SIG-M5 (cell line): ENCODE measurements around the gene ANKLE1.

Experiments used
- DNase-seq: peaks from one replicate; lab custom pipeline; 2025; lab: John Stamatoyannopoulos, UW

The ANKLE1 gene

DNA sequence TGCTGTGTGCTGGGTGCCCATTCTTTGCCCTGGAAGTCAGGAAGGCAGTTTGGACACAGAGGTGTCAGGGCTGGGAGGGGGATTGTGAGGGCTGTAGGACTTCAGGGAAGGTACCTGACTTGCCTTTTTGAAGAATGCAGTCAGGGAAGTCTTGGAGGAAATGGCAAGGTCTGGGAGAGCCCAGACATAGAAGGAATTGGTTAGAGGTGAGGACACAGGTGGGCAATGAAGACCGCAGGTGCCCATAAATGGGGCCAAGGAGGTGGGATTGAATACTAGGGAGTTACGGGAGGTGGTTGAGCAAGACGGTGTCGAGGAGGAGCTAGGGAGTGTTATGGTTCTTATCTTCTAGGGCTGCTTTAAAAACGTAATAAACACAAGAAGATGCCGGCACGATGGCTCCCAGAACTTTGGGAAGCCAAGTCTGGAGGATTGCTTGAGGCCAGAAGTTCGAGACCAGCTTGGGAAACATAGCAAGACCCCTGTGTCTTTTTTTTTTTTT lies 26.2 kb downstream of the ANKLE1 start:
- no peak for DNase-seq

- peak; percentile 98 for DNase-seq
These were observed 27.7 kb downstream of the ANKLE1 start, which contains the start of gene DDA1 for GRCh38 chr19:17309198-17309964. DDA1 (plus strand) TSS chr19:17309563; CDS start chr19:17309655, 92 bp downstream.

DNA sequence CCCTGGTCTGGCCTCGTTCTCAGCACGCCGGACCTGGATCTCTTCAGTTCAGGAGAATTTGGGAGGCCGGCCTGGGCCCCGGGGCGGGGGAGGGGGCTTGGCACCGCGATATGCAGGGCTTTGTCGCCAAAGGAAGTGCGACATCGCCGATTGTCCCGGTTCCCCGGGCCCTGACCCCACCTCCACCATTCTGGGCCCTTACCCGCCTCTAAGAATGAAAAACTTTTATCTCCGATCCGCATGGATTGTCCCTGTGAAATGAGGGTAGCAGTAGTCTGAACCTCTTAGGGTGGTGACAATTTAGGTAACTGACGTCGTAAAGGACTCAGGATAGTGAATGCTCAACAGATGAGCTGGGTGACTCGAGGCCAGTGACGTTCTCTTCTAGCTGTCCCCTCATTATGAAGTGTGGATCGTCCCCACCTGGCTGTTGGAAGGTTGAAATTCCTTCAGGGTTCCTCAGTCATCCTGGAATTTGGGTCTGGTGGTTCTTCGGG lies 28.3 kb downstream of the ANKLE1 start:
- DNase-seq: no peak

GRCh38 chr19:17311455-17312188 lies 29.9 kb downstream of the ANKLE1 start:
- no peak for DNase-seq

DNA sequence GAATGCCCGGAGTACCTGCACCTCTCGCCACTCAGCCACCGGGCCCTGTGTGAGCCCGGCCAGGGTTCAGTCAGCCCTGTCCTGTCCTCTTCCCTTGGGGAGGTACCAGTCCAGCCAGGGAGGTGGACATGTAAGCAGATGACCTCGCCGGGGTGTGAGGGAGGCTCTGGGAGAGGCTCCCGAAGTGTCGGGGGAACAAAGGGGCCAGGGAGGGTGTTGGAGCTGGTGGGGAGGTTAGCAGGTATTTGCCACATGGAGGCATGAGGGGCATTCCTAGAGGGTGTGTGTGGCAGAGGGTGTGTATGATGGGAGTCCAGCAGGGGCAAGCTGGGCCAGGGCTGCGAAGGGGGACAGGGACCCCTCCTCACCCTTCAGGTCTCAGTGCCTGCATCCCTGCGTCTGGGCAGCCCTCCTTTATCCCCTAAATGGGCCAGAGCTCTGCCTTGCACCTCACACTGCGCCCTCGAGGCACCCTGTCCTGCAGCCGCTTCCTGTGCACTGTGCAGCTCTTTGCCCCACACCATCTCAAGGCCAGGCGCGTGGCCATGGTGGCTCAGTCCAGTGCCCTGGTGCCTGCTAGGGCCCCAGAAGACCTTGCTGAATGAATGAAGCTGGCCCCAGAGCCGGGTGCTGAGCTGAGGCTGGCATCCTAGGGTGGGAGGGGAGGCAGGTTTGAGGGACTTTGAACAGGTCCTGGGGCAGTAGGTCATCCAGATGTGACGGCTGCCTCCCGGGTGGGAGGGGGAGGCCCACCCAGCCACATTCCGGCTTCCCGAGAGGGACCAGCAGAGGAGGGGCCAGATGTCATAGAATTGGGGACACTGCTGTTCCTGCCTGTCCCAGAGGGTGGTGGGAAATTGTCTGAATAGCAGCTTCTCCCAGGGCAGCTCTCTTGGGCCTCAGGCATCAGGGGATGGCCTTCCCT lies 30.8 kb downstream of the ANKLE1 start:
- no peak for DNase-seq

- DNase-seq: no peak
These were observed 32.4 kb downstream of the ANKLE1 start for GRCh38 chr19:17314007-17314593.

DNA sequence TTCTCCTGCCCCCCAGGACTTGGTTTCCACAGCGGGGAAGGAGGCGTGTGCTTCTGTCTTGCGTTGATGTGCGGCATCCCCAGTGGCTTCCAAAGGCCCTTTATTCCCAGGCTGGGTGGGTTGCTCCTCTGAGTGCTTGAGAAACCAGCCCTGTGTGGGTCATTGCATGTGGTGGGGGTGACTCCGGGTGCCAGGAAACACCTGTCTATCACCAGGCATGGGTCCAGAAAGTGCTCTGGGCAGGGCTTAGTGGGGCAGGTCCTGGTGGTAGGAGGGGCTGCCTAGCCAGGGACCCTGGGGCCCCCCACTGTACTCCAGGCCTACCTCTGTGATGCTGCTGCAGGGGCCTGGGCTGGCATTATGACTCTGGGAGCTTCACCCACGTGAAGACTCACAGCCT lies 37.3 kb downstream of the ANKLE1 start:
- no peak for DNase-seq

DNA sequence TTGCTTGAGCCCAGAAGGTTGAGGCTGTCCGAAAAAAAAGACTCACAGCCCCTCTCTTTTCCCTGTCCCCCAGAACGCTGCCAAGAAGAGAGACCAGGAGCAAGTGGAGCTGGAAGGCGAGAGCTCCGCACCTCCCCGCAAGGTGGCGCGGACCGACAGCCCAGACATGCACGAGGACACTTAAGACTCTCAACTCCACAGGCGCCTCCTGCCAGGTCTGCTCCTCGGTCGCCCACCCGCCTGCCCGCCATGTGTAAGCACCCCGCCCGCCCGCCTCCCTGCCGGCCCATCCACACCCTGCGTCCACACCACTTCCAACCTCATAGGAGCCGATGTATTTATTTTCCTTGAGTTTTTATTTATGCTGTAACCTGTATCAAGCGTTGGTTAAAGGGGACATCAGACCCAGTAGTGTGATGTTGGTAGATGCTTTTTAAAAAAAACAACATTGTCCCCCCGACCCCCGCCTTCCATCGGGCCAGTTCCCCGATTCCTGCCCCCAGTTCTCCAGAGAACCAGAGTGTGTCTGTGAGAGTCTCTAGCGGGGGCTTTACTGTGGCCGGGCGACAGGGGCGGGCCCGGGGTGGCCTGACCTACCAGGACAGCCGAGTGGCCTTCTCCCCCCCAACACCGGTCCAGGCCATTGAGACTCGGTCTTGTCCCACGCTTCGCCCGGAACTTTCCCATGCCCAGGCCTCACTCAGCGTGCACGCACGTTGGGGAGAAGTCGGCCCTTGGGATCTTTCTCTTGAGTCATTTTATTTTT lies 38.0 kb downstream of the ANKLE1 start:
- no peak for DNase-seq

DNA sequence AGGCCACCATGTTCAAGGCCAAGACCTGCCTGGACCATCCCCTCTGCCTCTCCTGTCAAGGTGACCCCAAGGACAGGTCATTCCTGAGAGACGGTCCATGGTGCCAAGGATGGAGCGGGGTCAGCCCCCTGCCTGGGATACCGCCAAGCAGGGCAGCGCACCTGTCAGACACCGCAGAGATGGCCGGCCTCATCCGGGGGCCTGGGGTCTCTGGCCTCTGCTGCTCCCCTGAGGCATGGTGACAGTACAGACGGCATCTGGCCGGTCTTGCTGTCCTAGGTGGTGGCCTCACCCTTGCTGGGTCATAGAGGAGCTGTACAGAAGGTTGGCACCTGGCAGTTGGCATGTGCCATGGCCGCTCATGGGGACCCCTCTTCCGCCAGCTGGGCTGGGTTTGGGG lies 38.7 kb downstream of the ANKLE1 start:
- no peak for DNase-seq

DNA sequence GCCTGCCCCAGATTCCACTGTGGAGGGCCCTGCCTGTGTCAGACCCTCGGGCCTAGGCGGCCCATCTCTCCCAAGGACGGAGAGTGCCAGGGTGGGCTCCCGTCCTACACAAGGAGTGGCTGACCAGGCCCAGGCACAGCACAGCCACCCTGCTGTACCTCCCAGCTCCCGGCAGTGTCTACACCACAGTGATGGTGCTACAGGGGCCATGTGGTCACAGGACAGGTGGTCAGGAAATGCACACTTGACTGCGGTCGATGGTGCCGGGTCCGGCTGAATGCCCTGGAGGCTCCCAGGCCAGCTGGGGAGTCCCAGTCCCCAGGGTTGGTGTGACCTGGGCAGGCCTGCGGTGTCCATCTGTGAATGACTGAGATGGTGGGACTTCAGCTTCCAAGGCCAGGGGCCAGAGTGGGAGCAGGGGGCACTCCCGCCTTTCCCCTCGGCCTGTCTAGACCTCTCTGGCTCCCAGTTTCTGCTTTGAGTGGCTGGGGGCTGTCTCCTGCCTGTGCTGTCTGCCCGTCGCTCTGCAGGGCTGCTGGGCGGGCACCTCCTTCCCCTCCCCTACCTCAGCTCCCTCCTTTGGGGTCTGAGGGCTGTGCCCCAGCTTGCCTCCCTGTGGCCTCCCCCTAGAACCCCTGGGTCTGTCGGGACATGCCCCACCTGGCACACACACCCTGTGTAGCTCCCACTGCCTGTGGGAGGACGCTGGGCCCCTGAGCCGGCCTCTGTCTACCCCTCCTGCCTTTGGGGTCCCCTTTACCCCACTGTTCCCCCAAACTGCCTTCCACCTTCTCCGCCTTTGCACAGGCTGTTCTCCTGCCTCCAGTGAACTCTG lies 40.2 kb downstream of the ANKLE1 start:
- no peak for DNase-seq

DNA sequence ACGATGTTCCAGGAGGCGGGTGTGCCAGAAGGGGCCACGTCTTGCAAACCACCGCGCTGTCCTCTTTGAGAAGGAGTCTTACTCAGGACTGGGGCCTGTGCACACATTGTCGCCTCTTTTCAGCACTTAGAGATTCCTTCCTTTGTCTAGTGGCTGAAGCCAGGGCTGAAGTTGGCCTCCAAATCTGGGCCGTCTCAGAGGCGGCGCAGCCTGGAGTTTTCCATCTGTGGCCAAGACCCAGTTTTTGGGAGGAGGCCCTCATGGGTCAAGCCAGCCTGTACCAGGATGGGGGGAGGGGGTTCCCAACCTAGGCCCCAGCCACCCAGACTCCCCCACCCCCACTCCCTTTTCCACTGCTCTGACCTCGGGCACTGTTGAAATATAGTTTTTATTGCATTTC lies 41.2 kb downstream of the ANKLE1 start:
- no peak for DNase-seq

DNA sequence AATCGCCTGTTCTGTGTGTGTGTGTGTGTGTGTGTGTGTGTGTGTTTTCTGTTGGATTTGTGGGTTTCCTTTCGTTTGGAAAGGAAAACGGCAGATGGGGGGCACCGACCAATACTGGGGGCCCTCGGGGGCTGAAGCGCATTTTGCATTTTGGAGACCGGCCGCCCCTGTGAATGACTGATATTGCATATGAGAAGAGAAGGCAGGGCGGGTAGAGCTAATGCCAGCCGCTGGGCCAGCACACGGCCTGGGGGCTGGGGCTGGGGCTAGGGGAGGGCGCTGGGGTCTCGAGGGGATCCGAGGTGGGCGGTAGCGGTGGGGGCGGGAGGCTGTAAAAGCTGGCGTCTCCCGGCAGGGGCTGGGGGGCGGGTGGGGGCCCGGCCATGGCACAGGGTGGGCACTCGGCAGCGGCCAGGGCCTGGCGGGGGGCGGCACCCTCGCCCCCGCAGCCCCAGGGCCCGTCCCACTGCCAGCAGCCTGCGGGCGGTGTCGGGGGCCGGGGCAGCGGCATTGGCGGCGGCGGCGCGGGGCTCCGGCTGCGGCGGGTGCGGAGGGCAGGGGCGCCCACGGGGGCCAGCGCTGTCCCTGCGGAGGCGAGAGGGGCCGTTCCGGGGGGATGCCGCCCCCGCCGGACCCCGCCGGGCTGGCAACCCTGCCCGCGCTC lies 41.7 kb downstream of the ANKLE1 start:
- no peak for DNase-seq

- DNase-seq: no peak
These were observed 42.2 kb downstream of the ANKLE1 start for GRCh38 chr19:17323964-17324332.

GRCh38 chr19:17324357-17325114 lies 42.8 kb downstream of the ANKLE1 start:
- no peak for DNase-seq

DNA sequence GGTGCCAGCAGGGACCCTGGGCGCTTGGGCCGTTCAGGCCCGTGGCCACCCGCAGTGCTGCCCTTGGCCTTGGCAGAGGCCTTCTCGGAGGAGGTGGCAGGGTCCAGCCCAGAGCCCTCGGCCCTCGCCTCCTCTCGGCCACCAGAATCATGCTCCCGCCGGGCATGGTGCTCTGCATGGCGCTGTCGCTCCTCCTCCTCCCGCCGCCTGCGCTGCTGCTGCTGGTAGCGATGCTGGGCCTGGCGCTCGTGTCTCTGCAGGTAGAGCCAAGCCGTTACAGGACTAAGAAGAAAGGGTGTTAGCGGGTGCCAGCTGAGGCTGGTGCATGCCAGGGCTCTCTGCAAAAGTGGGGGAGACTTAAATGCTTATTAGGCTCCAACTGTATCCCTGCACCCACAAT lies 43.4 kb downstream of the ANKLE1 start:
- DNase-seq: no peak

DNA sequence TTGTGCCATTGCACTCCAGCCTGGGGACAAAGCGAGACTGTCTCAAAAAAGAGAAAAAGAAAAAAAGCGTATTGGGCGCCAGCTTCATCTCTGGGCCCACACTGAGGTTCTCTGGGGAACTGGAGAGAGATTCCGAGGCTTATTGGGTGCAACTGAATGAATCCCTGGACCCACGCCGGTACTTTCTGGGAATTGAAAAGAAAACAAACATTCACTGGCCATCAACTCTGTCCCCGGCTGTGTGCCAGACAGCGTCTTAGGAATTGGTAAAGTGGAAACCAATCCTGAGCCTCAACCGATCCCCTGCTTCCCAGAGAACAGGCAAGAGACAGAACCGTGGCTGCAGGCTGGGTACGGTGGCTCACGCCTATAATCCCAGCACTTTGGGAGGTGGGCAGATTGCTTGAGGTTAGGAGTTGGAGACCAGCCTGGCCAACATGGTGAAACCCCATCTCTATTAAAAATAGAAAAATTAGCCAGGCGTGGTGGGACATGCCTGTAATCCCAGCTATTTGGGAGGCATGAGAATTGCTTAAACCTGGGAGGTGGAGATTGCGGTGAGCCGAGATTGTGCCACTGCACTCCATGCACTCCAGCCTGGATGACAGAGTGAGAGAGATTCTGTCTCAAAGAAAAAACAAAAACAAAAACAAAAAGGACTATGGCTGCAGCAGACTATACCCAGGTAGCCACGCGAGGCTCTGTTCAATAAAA lies 44.3 kb downstream of the ANKLE1 start:
- no peak for DNase-seq

- no peak for DNase-seq
These were observed 44.9 kb downstream of the ANKLE1 start for GRCh38 chr19:17326595-17326966.

- DNase-seq: no peak
These were observed 45.5 kb downstream of the ANKLE1 start for GRCh38 chr19:17327068-17327653.
